Measurements from ENCODE around the gene SGIP1.
A peak's percentile ranks its signal among the peaks of the same experiment; 100 is the strongest.

Gene SGIP1

DNA sequence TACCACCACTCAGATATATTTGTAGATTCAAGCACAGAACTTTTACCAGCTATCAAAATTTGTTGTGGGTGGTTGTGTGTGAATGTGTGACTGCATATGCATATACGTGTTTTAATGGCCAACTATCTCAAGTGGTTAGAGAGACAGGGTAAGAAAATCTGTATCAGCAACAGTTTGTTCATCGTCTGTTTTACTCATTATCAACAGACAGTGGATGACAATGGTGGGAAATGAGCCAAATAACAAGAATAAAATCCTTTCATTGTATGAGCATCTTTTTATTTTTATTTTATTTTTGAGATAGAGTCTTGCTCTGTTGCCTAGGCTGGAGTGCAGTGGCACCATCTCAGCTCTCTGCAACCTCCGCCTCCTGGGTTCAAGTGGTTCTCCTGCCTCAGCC is 195.6 kb downstream of the SGIP1 start:
- H4K91ac ChIP-seq (ENCODE audit: low read depth, low read length), result no peak overlapping the region
- no peak overlapping the region for H2BK120ac ChIP-seq (ENCODE audit: insufficient read depth, low read length, poor library complexity)

DNA sequence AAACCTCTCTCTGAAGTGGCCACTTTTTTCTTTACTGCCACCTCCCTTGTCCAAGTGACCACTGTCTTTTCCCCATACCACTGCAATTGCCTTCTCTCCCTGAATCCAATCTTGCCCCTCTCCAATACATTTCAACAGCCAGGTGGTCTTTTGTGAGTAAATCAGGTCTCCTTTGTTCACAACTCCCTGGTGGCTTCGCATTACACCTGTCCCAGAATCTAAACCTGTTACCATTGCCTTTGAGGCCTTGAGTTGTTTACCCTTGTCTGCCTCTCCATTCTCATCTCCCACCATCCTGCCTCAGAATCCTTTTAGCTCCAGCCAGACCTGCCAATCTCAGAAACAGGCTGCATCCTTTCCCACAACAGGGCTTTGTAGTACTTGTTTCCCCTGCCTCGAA is 196.5 kb downstream of the SGIP1 start:
- no peak overlapping the region for H2BK120ac ChIP-seq (ENCODE audit: insufficient read depth, low read length, poor library complexity)
- H3K4me2 ChIP-seq (ENCODE audit: low read length), result no peak overlapping the region
- no peak overlapping the region for H4K12ac ChIP-seq (ENCODE audit: low read depth, low read length)
- H3K4me1 ChIP-seq (ENCODE audit: control insufficient read depth in 1 of 2, insufficient read depth in 2 of 2, low read length in 2 of 2), result peaks cover 0 to 2% of the 10 kb centered on the region in 2 experiments
- H4K8ac ChIP-seq (ENCODE audit: low read depth, low read length), result no peak overlapping the region
- no peak overlapping the region for H3K18ac ChIP-seq (ENCODE audit: low read length)
- H3K4ac ChIP-seq (ENCODE audit: low read depth, low read length), result no peak overlapping the region
- H2BK5ac ChIP-seq (ENCODE audit: low read depth, low read length, poor library complexity), result no peak overlapping the region
- no peak overlapping the region for H2AFZ ChIP-seq (ENCODE audit: insufficient read depth, low read length, poor library complexity)
- no peaks in the 10 kb centered on the region for H3K79me1 ChIP-seq (ENCODE audit: low read length)
- no peak for DNase-seq
- no peaks in the 10 kb centered on the region for H3K79me2 ChIP-seq (ENCODE audit: control insufficient read depth, insufficient read depth, low read length, poor library complexity)
- no peak overlapping the region for H2BK12ac ChIP-seq (ENCODE audit: low read length)
- H3K36me3 ChIP-seq (ENCODE audit: control insufficient read depth in 1 of 2, insufficient read depth in 2 of 2, low read length in 2 of 2), result no peaks in the 10 kb centered on the region
- WGBS (ENCODE audit: extremely low coverage, insufficient coverage, insufficient read length), result no CpG with 5 or more reads among the region's 2 CpGs
- H3K27me3 ChIP-seq (ENCODE audit: insufficient read depth, low read length), result no peaks in the 10 kb centered on the region
- H2AK5ac ChIP-seq (ENCODE audit: low read length), result no peak overlapping the region
- no peak overlapping the region for H3K9ac ChIP-seq (ENCODE audit: low read length)
- H3K14ac ChIP-seq (ENCODE audit: low read length), result no peak overlapping the region
- no peaks in the 10 kb centered on the region for H3K9me3 ChIP-seq (ENCODE audit: insufficient read depth, low read depth, low read length)
- no peak overlapping the region for H3K27ac ChIP-seq (ENCODE audit: low read depth, low read length)
- H4K91ac ChIP-seq (ENCODE audit: low read depth, low read length), result no peak overlapping the region
- no peak overlapping the region for H3K4me3 ChIP-seq (ENCODE audit: low read depth, low read length)
- no peak overlapping the region for H3K23ac ChIP-seq (ENCODE audit: low read length)

More for the DNA sequence above, 195.6 kb downstream of the SGIP1 start:
- no peaks in the 10 kb centered on the region for H3K27me3 ChIP-seq (ENCODE audit: insufficient read depth, low read length)
- H3K36me3 ChIP-seq (ENCODE audit: control insufficient read depth in 1 of 2, insufficient read depth in 2 of 2, low read length in 2 of 2), result no peaks in the 10 kb centered on the region
- no peak overlapping the region for H3K23ac ChIP-seq (ENCODE audit: low read length)
- no peak overlapping the region for H4K8ac ChIP-seq (ENCODE audit: low read depth, low read length)
- H3K9me3 ChIP-seq (ENCODE audit: insufficient read depth, low read depth, low read length), result no peaks in the 10 kb centered on the region
- H3K4me1 ChIP-seq (ENCODE audit: control insufficient read depth in 1 of 2, insufficient read depth in 2 of 2, low read length in 2 of 2), result peaks cover 0 to 2% of the 10 kb centered on the region in 2 experiments
- H2AK5ac ChIP-seq (ENCODE audit: low read length), result no peak overlapping the region
- H2BK12ac ChIP-seq (ENCODE audit: low read length), result no peak overlapping the region
- H2BK5ac ChIP-seq (ENCODE audit: low read depth, low read length, poor library complexity), result no peak overlapping the region
- H4K12ac ChIP-seq (ENCODE audit: low read depth, low read length), result no peak overlapping the region
- no peak overlapping the region for H3K4me3 ChIP-seq (ENCODE audit: low read depth, low read length)
- H3K4me2 ChIP-seq (ENCODE audit: low read length), result no peak overlapping the region
- no peak overlapping the region for H3K14ac ChIP-seq (ENCODE audit: low read length)
- WGBS (ENCODE audit: extremely low coverage, insufficient coverage, insufficient read length), result no CpG with 5 or more reads among the region's 3 CpGs
- H3K4ac ChIP-seq (ENCODE audit: low read depth, low read length), result no peak overlapping the region
- H3K9ac ChIP-seq (ENCODE audit: low read length), result no peak overlapping the region
- DNase-seq, result no peak
- no peak overlapping the region for H3K27ac ChIP-seq (ENCODE audit: low read depth, low read length)
- no peak overlapping the region for H2AFZ ChIP-seq (ENCODE audit: insufficient read depth, low read length, poor library complexity)
- no peaks in the 10 kb centered on the region for H3K79me2 ChIP-seq (ENCODE audit: control insufficient read depth, insufficient read depth, low read length, poor library complexity)
- H3K79me1 ChIP-seq (ENCODE audit: low read length), result no peaks in the 10 kb centered on the region
- no peak overlapping the region for H3K18ac ChIP-seq (ENCODE audit: low read length)

DNA sequence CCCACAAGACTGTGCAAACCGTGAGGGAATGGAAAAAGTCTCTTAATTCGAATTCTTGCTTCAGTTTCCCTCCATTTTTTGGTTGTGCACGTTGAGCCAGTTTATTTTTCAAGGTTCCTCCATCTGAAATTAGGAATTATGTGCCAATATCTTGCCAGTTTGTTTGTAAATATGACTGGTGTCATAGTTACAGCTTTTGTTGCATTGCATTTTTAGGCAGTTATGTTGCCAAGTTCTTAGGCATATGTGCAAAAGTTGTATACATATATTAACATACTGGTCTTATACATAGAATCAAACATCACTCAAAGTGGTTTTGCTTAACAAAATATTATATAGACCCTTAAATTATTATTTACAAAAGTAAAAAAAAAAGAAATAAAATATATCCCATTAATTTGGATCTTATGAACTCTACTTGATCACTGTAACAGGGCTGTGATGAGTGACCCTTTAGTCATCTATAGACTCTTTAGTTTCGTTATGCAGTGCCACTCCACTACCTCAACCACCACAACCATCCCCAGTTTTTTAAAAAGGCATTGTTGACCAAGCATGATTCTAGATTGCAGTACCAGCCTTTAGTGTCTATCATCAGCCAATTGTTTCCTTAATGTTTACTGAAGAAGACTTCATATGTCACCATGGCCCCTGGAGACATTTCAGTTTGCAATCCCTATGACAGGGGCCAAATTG is 197.4 kb downstream of the SGIP1 start:
- WGBS (ENCODE audit: extremely low coverage, insufficient coverage, insufficient read length), result no CpG with 5 or more reads among the region's 4 CpGs
- Histone ChIP-seq H3K14ac (ENCODE audit: low read length) (no peak overlapping the region), H3K79me2 (ENCODE audit: control insufficient read depth, insufficient read depth, low read length, poor library complexity) (no peaks in the 10 kb centered on the region)

DNA sequence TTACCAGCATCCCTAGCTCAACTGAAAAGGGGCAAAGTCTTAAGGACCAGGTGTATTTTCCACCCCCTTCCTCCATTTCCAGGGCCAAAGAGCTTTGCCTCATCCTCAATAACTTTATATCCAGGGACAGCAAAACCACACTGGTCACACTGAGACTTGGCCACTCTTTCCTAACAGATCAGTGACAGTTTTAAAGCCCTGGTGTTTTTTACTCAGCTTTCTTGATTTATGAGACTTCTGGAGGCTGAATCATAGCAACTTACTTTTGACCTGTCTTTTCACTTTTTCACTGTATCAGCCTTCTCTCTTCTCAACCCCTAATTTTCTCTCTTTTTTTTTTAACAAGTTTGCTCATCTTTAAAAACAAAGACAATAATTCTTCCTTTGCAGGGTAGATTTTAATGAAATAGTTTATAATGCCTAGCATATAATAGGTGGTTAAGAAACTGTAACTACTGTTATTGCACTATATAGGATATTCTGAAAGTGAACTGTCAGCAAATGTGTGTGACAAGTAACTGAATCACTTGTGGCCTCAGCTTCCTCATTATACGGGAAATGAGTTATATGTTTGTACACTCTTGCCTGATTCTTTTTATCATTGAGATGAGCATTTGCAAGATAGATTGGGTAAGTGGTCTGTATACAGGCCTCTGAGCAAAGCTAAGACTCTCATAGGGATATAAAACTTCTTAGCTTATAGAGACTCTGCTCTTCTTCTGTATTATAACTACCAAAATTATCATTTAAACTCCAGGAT is 198.6 kb downstream of the SGIP1 start:
- Histone ChIP-seq H2BK12ac (ENCODE audit: low read length) (no peak overlapping the region), H3K9ac (ENCODE audit: low read length) (no peak overlapping the region), H3K4me1 (ENCODE audit: control insufficient read depth in 1 of 2, insufficient read depth in 2 of 2, low read length in 2 of 2) (no peaks in the 10 kb centered on the region), H2AFZ (ENCODE audit: insufficient read depth, low read length, poor library complexity) (no peak overlapping the region), H3K4ac (ENCODE audit: low read depth, low read length) (no peak overlapping the region), H2AK5ac (ENCODE audit: low read length) (no peak overlapping the region), H3K18ac (ENCODE audit: low read length) (no peak overlapping the region), H3K36me3 (ENCODE audit: control insufficient read depth in 1 of 2, insufficient read depth in 2 of 2, low read length in 2 of 2) (no peaks in the 10 kb centered on the region), H4K91ac (ENCODE audit: low read depth, low read length) (no peak overlapping the region), H4K8ac (ENCODE audit: low read depth, low read length) (no peak overlapping the region), H3K9me3 (ENCODE audit: insufficient read depth, low read depth, low read length) (no peaks in the 10 kb centered on the region), H3K79me2 (ENCODE audit: control insufficient read depth, insufficient read depth, low read length, poor library complexity) (no peaks in the 10 kb centered on the region), H3K14ac (ENCODE audit: low read length) (no peak overlapping the region), H3K27ac (ENCODE audit: low read depth, low read length) (no peak overlapping the region), H3K4me3 (ENCODE audit: low read depth, low read length) (no peak overlapping the region), H4K12ac (ENCODE audit: low read depth, low read length) (no peak overlapping the region), H2BK120ac (ENCODE audit: insufficient read depth, low read length, poor library complexity) (no peak overlapping the region), H2BK5ac (ENCODE audit: low read depth, low read length, poor library complexity) (no peak overlapping the region), H3K79me1 (ENCODE audit: low read length) (no peaks in the 10 kb centered on the region), H3K4me2 (ENCODE audit: low read length) (no peak overlapping the region), H3K27me3 (ENCODE audit: insufficient read depth, low read length) (no peaks in the 10 kb centered on the region), H3K23ac (ENCODE audit: low read length) (no peak overlapping the region)
- no CpG with 5 or more reads among the region's 1 CpG for WGBS (ENCODE audit: extremely low coverage, insufficient coverage, insufficient read length)
- peak in 1 of 2 donors; percentile 9 for DNase-seq

More for the DNA sequence above, 197.4 kb downstream of the SGIP1 start:
- Histone ChIP-seq H2BK5ac (ENCODE audit: low read depth, low read length, poor library complexity) (no peak overlapping the region), H3K4me2 (ENCODE audit: low read length) (no peak overlapping the region), H3K18ac (ENCODE audit: low read length) (no peak overlapping the region), H2BK12ac (ENCODE audit: low read length) (no peak overlapping the region), H3K9me3 (ENCODE audit: insufficient read depth, low read depth, low read length) (no peaks in the 10 kb centered on the region), H3K27me3 (ENCODE audit: insufficient read depth, low read length) (no peaks in the 10 kb centered on the region), H4K8ac (ENCODE audit: low read depth, low read length) (no peak overlapping the region), H3K9ac (ENCODE audit: low read length) (no peak overlapping the region), H3K36me3 (ENCODE audit: control insufficient read depth in 1 of 2, insufficient read depth in 2 of 2, low read length in 2 of 2) (no peaks in the 10 kb centered on the region), H4K12ac (ENCODE audit: low read depth, low read length) (no peak overlapping the region), H3K4ac (ENCODE audit: low read depth, low read length) (no peak overlapping the region), H3K23ac (ENCODE audit: low read length) (no peak overlapping the region), H3K4me1 (ENCODE audit: control insufficient read depth in 1 of 2, insufficient read depth in 2 of 2, low read length in 2 of 2) (no peaks in the 10 kb centered on the region), H2AFZ (ENCODE audit: insufficient read depth, low read length, poor library complexity) (no peak overlapping the region), H3K4me3 (ENCODE audit: low read depth, low read length) (no peak overlapping the region), H3K79me1 (ENCODE audit: low read length) (no peaks in the 10 kb centered on the region), H2BK120ac (ENCODE audit: insufficient read depth, low read length, poor library complexity) (no peak overlapping the region), H4K91ac (ENCODE audit: low read depth, low read length) (no peak overlapping the region), H2AK5ac (ENCODE audit: low read length) (no peak overlapping the region), H3K27ac (ENCODE audit: low read depth, low read length) (no peak overlapping the region)
- DNase-seq, result no peak

Measured in trophoblast cell (in vitro differentiated cells and primary cell).